ENCODE results near the gene DNASE1L2.
"Not testable (repeated sequence)": the region's sequence is repeated elsewhere in the genome, so short reads cannot be mapped to it uniquely, and the experiment has no call there.

DNASE1L2 gene

DNA sequence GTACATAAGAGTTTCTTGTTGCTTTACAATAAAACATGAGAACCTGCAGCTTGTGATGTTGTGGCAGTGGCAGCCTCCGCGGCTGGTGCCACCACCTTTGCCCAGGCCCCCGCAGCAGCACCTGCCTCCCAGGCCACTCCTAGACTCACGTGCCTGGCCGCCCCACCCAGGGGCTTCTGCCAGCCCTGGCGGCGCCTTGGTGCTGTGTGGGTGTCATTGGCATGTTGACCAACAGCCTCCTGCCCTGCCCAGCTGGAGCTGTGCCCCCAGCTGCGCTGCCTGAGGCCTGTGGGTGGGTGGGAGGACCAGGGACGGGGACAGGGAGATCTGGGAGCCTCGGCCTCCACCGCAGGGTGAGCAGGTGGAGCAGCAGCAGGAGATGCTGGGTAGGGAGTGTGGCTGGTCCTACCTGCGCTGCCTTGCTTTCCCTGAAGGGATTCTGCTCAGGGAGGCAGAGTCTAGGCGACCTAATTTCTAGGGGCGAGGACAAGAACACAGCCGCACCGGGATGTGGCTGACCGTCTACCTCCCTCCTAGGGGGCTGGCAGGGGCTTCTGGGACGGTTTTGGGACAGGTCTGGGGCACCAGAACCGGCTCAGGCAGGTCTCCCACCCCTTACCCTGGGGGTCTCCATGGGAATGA is 428 bp upstream of the DNASE1L2 start:
- H3K27ac ChIP-seq, result no peak overlapping the region
- no peak for TF ChIP-seq CTCF (conservative IDR thresholded peaks at IDR 0.05)
- no peak for TF ChIP-seq ZFX (IDR thresholded peaks at IDR 0.05)

- TF ChIP-seq ZFX (IDR thresholded peaks at IDR 0.05), result no peak
- TF ChIP-seq CTCF (conservative IDR thresholded peaks at IDR 0.05), result no peak
- no peak overlapping the region for H3K27ac ChIP-seq
These were observed 848 bp downstream of the DNASE1L2 start for GRCh38 chr16:2237102-2237482.

DNA sequence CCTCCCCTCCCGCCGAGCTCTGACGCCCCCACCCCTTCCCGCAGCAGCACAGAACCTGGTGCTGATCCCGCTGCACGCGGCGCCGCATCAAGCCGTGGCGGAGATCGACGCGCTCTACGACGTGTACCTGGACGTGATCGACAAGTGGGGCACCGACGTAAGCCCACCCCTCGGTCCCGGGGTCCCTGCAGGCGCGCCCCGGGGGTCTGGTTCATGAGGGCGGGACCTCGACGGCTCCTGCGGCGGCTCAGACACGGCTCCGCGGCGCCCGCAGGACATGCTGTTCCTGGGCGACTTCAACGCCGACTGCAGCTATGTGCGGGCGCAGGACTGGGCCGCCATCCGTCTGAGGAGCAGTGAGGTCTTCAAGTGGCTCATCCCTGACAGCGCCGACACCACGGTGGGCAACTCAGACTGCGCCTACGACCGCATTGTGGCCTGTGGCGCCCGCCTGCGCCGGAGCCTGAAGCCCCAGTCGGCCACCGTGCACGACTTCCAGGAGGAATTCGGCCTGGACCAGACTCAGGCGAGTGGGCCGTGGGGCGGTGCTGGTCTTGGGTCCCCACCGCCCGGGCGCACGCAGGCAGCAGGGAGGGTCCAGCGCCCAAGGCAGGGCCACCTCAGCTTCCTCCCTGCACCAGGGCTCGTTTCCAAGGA is 1.4 kb downstream of the DNASE1L2 start:
- TF ChIP-seq ZFX (IDR thresholded peaks at IDR 0.05) (no peak), CTCF (conservative IDR thresholded peaks at IDR 0.05) (no peak)
- H3K27ac ChIP-seq, result no peak overlapping the region

DNA sequence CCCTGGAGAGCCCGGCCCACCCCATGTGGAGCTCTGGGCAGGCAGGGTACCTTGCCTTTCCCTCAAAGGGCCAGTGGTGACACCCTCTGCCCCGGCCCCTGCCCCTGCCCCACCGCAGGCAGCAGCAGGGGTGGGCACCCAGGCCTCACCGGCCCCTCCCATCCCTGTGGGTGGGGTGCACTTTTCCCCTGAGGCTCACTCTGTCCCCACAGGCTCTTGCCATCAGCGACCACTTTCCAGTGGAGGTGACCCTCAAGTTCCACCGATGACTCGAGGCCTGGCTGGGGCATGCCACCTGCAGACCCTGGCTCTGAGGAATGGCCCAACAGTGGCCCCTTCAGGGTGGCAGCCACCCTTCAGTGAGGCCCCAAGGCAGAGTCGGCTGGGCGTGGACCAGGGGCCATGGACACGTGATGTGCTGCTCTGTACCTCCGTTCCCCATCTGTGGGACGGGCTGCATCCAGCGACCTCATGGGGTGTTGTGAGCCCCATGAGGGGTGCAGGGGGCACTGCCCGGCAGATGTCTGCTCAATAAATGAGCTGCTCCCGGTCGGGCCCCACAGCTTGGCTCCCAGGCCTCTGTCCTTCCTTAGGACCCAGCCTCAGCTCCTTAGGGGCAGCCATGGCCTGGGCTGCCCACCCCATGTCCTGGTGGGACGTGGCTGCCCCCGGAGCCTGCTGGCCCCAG is 2.0 kb downstream of the DNASE1L2 start:
- TF ChIP-seq ZFX (IDR thresholded peaks at IDR 0.05) (no peak), CTCF (conservative IDR thresholded peaks at IDR 0.05) (no peak)
- H3K27ac ChIP-seq, result no peak overlapping the region

GRCh38 chr16:2238838-2239675 is 2.8 kb downstream of the DNASE1L2 start:
- no peak overlapping the region for H3K27ac ChIP-seq

DNA sequence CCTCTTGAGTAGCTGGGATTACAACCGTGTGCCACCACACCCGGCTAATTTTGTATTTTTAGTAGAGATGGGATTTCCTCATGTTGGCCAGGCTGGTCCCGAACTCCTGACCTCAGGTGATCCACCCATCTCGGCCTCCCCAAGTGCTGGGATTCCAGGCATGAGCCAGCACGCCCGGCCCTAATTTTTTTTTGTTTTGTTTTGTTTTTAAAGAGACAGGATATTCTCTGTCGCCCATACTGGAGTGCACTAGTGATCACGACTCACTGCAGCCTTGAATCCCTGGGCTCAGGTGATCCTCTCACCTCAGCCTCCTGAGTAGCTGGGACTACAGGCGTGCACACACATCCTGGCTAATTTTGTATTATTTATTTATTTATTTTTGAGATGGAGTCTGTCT is 4.1 kb downstream of the DNASE1L2 start:
- H3K27ac ChIP-seq, result not testable (repeated sequence)

More at GRCh38 chr16:2238838-2239675, 2.8 kb downstream of the DNASE1L2 start:
- TF ChIP-seq CTCF (conservative IDR thresholded peaks at IDR 0.05) (no peak), ZFX (IDR thresholded peaks at IDR 0.05) (no peak)

DNA sequence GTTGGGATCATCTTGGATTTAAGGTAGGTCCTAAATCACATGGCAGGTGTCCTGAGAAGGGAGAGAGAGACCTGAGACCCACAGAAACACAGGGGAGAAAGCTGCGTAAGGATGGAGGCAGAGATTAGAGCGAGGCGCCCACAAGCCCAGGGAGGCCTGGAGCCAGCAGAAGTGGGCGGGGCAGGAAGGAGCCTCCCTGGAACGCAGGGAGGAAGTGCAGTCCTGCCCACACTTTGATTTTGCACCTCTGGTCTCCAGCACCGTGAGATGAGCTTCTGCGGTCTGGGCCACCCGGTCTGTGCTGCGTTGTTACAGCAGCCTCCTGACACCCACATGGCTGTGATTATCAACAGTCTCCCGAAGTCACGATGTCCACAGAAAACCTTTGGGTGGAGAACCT is 6.4 kb downstream of the DNASE1L2 start:
- H3K27ac ChIP-seq, result no peak overlapping the region
- no peak for TF ChIP-seq CTCF (conservative IDR thresholded peaks at IDR 0.05)
- TF ChIP-seq ZFX (IDR thresholded peaks at IDR 0.05), result no peak

All from C4-2B (cell line).